ENCODE results near the gene CARD19. TPM values are rescaled to one million over a fixed set of nuclear protein-coding genes. Genes with fewer than 3 reads are reported as not detected.

The CARD19 gene
- total RNA-seq, 1 donor from 2014 or later: 49.1 TPM

DNA sequence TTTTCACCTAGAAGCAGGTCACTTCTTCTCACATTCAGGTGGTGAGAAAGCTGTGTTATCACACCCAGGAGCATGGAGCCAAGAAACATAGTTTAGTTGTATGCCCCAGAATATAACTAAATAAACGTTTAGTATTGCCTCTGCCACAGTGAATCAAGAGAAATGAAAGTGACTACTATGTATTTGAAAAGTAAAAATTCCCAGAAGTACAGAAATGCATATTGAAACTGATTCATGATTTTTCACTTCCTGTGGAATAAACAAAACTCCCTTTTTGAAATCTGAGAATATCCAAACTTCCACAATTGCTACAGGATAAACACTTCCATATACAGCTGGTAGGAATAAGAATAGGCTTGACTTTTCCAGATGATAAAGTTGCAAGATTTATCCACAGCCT is 53.3 kb downstream of the CARD19 start:
- intact Hi-C loops (cut with micrococcal nuclease): no loop called here

GRCh38 chr9:93151097-93151784 is 55.2 kb downstream of the CARD19 start:
- intact Hi-C loops (cut with micrococcal nuclease): no loop called here

GRCh38 chr9:93154293-93154903 is 58.4 kb downstream of the CARD19 start:
- intact Hi-C loops (cut with micrococcal nuclease): no loop called here

GRCh38 chr9:93155716-93156474 is 59.9 kb downstream of the CARD19 start:
- intact Hi-C loops (cut with micrococcal nuclease): loop anchor here (2.0 kb wide), 1 partner anchor 21 kb away; the partner anchor contains the start of gene NINJ1

DNA sequence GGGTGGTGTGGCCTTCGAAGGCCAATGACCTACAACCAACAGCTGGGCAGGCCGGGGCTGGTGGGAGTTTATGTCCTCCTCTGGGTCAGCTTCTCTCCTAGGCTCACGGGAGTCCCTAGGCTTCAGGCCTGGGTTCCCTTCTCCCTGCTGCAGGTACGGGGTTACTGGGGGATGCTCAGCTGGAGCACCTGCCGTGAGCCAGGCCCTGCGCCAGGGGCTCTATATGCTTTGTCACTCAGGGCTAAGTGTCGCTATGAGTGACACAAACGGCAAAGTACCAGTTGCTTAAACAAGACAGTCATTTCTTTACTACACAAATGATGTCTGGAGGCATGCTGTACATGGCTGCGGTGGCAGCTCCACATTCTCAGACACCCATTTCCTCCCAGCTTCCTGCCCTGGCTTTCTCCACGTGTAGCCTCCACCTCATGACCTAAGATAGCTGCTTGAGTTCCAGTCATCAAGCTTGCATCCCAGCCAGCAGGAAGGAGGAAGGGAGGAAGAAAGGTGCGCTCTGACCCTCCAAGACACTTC is 60.5 kb downstream of the CARD19 start:
- intact Hi-C loops (cut with micrococcal nuclease): loop anchor here (2.0 kb wide), 1 partner anchor 22 kb away; the partner anchor contains the start of gene NINJ1

DNA sequence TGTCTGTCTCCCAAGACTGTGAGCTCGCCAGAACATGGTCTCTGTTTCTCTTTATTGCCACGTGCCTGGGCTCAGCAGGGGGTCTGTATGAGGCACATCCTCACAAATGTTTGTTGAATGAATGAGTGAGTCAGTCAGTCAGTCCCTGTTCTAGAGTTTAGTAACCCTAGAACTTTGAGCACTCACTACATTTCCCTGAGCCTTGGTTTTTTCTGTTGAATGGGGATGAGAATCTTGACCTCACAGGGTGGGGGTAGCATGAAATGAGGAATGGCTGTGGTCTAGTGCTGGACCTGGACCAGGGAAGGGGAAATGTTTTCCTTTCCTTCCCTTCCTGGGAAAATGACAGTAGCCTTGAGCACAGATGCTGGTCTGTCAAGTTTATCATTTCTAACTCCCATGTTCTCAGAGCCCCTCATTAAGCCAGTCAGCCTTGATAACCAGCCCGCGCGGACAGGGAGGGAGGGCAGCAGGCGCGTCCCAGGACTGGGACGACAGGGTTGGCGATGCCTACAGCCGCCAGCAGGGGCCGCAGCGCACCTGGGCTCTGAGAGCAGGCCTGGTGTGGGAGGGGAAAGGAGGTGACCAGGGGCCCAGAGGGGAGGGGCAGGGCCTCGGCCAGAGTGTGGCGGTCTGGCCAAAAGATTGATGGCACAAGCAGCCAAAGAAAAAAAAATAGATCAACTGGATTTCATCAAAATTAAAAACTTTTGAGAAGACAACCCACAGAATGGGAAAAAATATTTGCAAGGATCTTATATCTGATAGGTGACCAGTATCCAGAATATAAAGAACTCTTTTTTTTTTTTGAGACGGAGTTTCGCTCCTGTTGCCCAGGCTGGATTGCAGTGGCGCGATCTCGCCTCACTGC is 63.8 kb downstream of the CARD19 start:
- intact Hi-C loops (cut with micrococcal nuclease): loop anchor here (1.0 to 10.0 kb wide), 3 partner anchors 142 to 805 kb away; no protein-coding TSS in a partner anchor

GRCh38 chr9:93161786-93162562 is 66.0 kb downstream of the CARD19 start:
- intact Hi-C loops (cut with micrococcal nuclease): loop anchor here (10.0 kb wide), 1 partner anchor 803 kb away; no protein-coding TSS in a partner anchor

Other genes with a start within 250 kb of the CARD19 start
- 11.4 and 11.5 TPM in 2 replicates for gene ZNF484, start 218.2 kb upstream of the CARD19 start, total RNA-seq
- gene FGD3, start 148.7 kb upstream of the CARD19 start, total RNA-seq: 106 and 109 TPM in 2 replicates
- gene SUSD3, start 37.5 kb upstream of the CARD19 start, total RNA-seq: 58.8 and 59.9 TPM in 2 replicates
- 28.9 and 30.1 TPM in 2 replicates for gene NINJ1, start 38.0 kb downstream of the CARD19 start, total RNA-seq
- 0.14 and 0.16 TPM in 2 replicates for gene WNK2, start 87.9 kb downstream of the CARD19 start, total RNA-seq

Measured in T-helper 2 cell treated with Interferon-gamma antibody and Interleukin-4, amounts not matched to agents 100 ng/mL and 5 ng/mL, for 36 hours (primary cell).